ENCODE measurements around the gene CLDND2.

- no peak for TF ChIP-seq MAFK (IDR thresholded peaks at IDR 0.05; ENCODE audit: low read depth, low read length)
- no peak for TF ChIP-seq EP300 (IDR thresholded peaks at IDR 0.05; ENCODE audit: borderline replicate concordance in 1 of 2, low read depth in 2 of 2, low read length in 2 of 2)
- no peak for TF ChIP-seq CTCF (IDR thresholded peaks at IDR 0.05; ENCODE audit: control extremely low read depth in 1 of 3, insufficient read depth in 1 of 3, low read depth in 1 of 3, low read length in 3 of 3)
- TF ChIP-seq RAD21 (IDR thresholded peaks at IDR 0.05 in 1 of 2, conservative IDR thresholded peaks at IDR 0.05 in 1 of 2; ENCODE audit: low read depth in 2 of 2, low read length in 2 of 2), result no peak
- no peak for TF ChIP-seq SRF (IDR thresholded peaks at IDR 0.05; ENCODE audit: low read depth, low read length)
- TF ChIP-seq KDM5A (IDR thresholded peaks at IDR 0.05; ENCODE audit: low read length), result no peak
- no peak for TF ChIP-seq POLR2A (IDR thresholded peaks at IDR 0.05; ENCODE audit: control extremely low read depth in 1 of 2, low read depth in 2 of 2, low read length in 2 of 2)
Measured at GRCh38 chr19:51361239-51361638, 7.6 kb downstream of the CLDND2 start.

Data from H1 (cell line).